Peyer's patch (tissue), 4 donors: Measurements from ENCODE around the gene ACTL8.

Experiments
- POLR2A ChIP-seq, 2 donors: fragments of 450-650 bp; IDR thresholded peaks; one replicate each; pipeline ENCODE4 v1.5.1; 2017; ENCODE audit warnings: antibody characterized with exemption in 2 of 2, mild to moderate bottlenecking in 2 of 2, moderate library complexity in 2 of 2
- TF ChIP-seq, protein P1 (sequence below), 6 experiments: fragments of 450-650 bp in 4 of 6; fragments of 200-600 bp in 2 of 6; sonication (generic) in 1 of 6; IDR thresholded peaks; one replicate each; pipeline ENCODE4 v1.5.1; 2017 to 2019; ENCODE audit warnings: antibody characterized with exemption in 6 of 6, mild to moderate bottlenecking in 3 of 6, moderate library complexity in 1 of 6

DNA sequence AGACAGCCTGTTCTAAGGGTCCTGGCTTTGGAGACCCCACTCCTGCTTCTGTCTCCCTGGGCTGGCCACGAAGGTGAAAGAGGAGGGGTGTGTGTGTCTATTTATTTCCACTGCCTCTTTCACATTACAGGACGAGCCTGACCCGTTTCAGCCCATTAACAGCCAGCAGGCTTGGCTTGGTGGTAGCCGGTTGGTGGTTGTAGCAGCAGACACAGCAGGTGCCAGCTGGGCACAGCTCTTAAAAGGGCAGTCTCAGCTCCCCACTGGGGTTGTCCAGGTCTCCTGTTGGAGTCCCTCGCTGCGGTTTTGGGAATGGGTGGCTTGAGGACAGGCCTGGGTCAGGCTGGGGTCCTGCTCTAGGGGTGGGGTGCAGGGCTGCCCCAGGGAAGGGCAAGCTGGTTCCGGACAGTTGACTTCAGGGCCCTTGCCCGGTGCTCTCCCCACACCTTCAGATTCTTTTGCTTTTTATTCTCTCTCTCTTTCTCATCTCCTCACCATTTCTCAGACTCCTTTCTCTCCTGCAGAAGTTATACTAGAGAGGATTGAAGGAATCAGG, 84.6 kb downstream of the ACTL8 start:
- TF ChIP-seq, protein P1, sequence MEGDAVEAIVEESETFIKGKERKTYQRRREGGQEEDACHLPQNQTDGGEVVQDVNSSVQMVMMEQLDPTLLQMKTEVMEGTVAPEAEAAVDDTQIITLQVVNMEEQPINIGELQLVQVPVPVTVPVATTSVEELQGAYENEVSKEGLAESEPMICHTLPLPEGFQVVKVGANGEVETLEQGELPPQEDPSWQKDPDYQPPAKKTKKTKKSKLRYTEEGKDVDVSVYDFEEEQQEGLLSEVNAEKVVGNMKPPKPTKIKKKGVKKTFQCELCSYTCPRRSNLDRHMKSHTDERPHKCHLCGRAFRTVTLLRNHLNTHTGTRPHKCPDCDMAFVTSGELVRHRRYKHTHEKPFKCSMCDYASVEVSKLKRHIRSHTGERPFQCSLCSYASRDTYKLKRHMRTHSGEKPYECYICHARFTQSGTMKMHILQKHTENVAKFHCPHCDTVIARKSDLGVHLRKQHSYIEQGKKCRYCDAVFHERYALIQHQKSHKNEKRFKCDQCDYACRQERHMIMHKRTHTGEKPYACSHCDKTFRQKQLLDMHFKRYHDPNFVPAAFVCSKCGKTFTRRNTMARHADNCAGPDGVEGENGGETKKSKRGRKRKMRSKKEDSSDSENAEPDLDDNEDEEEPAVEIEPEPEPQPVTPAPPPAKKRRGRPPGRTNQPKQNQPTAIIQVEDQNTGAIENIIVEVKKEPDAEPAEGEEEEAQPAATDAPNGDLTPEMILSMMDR (IDR thresholded peaks at IDR 0.05), result no peak
- no peak for TF ChIP-seq POLR2A (IDR thresholded peaks at IDR 0.05)
